ENCODE data around the gene DARS1.
A peak's percentile ranks its signal among the peaks of the same experiment; 100 is the strongest.

DARS1 gene

DNA sequence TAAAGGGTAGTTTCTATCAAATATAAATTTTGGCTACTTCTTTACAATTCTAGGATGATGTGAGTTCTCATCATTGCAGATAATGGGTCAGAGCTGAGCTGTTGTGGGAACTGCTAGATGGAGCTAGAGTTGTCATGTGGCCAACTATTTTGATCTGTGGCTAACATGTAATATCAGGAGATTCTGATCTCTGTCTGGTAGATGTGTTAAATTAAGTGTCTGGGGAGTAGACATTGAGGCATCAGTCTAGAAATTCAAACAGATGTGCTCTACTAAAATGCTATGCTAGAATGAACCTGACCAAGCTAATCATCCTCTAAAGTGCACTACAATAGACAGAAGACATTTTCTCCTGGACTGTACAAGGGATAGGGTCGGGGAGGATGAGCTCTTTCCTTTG is 30.3 kb upstream of the DARS1 start:
- no peak for DNase-seq (ENCODE audit: low spot score)

DNA sequence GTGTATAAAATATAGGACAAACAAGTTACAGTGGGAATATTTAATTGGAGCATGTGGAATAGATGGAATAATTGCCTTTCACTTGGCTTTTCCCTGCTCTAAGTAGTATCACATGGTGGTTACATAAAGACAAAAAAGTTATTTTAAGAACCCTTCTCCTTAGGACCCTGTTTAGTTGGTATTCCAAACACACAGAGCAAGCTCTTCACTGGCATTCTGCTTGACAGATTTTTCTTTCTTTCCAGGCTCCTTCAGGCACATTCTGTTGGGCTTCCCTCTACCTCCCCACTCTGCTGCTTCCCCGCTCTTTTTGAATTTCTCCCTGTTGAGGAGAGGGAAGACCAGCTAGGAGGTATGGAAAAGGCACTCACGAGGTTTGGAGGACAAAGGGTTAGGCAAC is 29.0 kb upstream of the DARS1 start:
- DNase-seq (ENCODE audit: low spot score) = no peak

DNA sequence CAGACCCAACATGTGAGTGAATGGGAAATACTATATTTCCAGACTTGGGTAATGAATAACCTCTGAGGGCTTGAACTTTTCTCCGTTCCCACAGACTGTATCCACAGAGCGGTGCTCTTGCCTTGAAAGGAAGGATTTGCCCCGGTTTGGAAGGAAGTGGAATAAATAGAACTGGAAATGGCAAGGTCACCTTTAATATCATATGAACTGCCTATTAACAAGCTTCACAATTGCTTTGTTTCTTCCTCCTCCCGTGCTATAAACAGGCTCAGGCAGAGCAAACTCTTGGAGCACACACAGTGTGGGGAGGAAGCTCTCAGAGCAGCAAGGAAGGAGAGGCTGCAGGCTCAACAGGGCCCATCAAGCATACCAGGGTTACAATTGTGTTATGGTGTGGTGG is 28.5 kb upstream of the DARS1 start:
- no peak for DNase-seq (ENCODE audit: low spot score)

DNA sequence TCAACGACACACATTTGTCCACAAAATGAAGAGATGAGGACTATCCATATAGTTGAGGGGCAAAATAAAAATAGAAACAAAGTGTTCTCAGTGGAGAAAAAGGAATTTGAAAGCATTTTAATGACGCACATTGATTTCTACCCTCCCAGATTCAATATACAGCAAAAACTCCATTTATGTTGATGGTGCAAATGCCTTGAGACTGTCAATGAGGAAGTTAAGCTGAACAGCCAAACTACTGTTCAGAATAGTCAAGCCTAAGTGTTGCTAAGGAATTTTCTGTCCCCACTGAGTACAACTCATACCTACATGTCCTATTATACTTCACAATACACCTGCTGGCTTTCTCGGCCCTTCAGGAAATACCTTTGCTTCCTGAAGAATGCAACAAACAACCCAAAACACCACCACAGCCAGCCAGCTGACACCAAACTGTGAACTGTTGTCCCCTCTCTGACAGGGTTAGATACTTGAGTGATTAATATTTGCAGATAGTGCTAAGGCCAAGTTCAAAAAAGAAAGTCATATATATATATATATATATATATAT is 27.8 kb upstream of the DARS1 start:
- no peak for DNase-seq (ENCODE audit: low spot score)

DNA sequence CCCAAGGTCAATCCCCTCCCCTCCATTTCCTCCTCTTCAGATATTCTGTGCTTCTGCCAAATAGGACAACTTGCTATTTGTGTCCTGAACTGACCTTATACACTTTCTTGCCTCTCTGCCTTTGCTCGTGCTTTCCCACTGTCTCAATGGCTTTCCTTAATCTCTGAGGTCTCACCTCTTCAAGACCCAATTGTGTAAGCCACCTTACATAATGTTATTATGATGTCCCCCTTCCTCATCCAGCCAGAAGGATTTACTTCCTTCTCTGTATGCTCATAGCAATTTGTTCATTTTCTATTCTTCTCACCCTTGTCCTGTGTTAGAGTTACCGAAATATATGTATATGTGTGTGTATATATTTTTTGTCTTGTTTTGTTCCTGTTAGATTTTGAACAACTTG is 26.9 kb upstream of the DARS1 start:
- DNase-seq (ENCODE audit: low spot score) = no peak

DNA sequence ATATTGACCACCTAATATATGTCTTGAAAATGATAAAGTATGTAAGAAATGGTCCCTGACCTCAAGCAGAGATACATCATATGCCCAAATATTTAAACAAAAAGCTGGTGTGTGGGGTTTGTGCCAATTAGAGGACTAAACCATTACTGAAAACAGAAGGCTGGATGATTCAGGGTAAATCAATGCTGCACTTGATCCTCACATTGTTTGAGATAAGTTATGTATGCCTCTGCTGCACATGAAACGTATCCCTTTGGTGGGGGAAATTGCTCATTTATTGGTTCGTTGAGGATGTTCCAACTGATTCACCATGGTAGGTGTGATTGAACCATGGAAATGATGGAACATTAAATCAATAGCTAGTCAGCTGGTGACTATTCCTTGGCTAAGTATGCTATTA is 24.7 kb upstream of the DARS1 start:
- DNase-seq (ENCODE audit: low spot score) = no peak

DNA sequence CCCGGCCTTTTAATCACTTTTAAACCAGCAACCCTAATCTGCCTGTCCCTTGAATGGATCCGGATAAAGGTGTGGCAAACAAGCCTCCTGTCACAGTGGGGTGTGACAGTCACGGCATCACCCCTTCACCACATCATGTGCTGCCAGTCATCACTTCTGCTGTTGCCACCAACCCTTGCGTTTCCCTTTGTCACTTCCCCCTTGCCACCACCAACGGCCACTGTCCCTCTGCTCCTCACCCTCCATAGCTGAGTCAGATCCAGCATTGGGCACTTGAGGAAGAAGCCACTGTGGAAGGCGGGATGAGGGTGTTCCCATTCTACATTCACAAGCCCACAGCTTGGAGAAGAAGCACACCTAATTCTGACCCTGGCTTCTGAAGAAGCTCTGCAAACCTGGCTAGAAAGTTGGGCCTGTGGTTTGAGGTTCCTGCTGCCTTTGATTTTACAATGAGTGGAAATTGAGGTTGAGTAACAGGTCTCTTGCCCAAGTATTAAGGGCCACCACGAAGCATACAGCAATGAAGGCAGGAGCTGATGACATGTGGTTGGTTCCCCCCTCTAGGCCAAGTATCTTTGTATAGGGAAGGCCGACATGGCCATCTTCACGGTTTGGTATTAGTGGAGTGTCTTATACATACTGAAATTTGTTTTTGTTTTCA is 22.9 kb upstream of the DARS1 start:
- DNase-seq (ENCODE audit: low spot score) = peak; percentile 46

DNA sequence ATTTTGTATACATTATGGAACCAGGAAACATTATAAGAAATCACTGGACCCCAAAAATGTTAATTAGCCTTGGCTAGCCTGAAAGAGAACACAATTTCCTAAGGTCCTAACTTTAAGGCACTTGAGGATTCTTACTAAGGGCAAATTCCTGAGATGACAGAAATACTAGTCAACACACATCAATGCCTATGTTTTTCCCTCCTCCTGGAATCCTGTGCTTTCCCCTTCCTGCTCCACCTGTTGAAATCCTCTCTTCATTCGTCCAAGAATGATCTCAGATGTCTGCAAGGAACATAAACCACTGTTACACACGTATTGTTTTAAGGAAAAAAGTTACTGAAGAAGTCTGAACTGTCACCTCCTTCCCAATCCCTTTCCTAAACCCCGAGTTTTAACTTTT is 21.2 kb upstream of the DARS1 start:
- peak; percentile 56 for DNase-seq (ENCODE audit: low spot score)

DNA sequence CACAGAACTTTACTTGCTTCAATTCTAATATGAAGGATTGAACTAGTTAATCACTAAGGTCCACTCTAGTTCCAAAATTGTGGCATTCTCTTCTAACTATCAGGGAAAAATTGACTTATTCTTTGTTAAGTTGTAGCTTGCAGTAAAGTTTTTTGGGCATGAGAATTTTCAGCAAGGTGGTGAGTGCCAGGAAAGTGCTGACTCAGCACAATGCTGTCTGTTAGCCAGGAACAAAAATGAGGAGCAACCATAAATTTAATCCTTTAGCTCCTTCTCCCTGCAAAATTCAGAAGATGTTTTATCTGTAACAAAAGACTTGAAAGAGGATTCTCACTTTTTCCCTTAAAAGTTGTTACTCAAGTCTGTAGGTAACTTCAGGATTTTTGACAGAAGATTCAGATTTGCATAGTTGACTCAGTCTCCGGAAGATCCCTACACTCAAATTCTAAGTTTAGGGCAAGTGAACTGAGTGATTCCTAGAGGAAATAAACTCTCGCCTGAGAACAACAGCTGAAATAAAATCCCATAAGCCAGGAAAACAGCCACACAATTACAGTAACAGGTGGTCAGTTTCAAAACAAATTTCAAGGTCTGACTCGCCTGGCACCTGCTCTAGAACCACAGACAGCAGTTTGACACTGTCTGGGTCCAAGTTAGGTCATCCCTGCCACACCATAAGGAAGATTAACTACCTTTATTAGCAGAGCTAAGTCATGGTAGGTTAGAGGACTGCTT is 20.2 kb upstream of the DARS1 start:
- no peak for DNase-seq (ENCODE audit: low spot score)

DNA sequence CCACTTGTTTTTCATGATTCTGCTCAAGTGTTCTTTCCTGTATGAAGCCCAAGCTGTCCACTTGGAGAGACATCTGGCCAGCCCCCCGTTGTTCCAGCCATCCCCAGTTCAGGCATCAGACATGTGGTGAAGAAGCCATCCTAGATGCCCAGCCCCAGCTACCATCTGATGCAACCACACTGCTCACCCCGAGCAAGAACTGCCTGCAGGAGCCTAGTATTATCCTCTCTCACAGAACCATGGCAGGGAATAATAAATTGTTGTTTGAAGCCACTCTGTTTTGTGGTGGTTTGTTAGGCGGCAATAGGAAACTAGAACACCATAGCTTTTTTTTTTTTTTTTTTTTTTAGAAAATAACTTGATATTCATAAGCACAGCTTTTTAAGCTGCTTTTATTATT is 19.5 kb upstream of the DARS1 start:
- no peak for DNase-seq (ENCODE audit: low spot score)

DNA sequence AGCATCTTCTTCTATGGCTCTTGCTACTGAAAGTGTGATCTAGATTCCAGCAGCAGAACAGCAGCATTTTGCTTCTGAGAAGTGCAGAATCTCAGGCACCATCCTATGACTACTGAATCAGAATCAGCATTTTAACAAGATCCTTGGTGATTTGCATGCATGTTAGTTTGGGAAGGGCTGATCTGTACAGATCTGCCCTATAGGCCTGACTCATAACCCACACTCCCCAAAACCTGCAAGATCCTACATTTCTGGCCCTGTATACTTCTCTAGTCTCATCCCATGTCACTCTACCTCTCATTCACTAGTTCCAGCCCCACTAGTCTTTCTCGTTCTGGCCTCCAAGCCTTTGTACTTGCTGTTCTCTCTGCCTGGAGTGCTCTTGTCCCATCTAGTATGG is 15.7 kb upstream of the DARS1 start:
- DNase-seq (ENCODE audit: low spot score) = no peak

DNA sequence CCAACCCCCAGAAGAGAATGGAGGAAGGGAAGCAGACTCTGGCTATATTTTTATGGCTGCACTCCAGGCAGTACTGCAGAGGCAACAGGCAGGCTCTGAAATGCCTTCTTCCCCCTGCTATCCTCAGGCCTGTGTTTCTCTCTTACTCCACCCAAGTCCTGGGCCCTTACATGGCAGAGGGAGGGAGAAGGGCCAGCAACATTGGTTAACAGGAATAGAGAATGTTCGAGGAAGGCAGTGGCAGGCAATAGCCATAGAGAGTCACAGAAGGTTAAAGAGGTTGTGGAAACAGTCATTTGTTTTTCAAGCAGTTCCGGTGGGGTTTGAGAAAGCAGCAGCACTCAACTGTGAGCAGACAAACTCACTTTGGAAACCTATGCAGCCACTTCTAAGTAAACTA is 15.1 kb upstream of the DARS1 start:
- no peak for DNase-seq (ENCODE audit: low spot score)

DNA sequence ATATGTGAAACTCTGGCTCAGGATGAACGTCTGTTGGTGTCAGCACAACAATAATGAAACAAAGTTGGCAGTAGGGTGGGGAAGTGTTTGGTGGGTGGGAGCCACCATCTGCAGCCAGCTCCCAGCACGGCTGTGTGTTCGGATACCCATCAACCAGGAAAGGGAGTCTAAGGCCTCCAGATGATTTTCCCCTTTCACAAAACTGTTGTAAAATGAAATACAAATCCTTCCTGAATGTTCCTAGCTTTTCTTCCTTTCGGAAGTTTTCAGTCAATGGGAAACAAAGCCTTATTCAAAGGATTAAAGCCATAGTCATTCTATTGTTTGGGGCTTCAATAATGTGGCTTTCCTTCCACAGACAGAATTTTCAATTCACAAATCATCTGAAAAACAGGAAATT is 14.5 kb upstream of the DARS1 start:
- DNase-seq (ENCODE audit: low spot score) = no peak

DNA sequence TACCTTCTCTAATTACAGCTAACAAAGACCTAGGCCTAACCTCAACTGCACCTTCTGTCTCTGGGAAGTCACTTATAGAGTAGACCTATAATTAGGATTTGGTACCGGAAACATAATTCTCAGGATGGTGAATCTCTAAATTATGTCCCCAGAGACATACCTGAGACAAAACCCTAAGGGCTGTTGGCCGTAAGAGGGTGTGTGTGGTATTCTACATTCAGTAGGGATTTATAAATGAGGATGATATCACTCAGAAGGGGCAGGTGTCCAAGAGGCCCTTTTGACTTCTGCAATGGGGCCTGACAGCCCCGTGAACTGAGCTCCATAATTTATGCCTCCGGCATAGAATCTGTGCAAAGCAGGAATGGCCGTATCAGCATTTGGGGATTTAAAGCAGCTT is 13.5 kb upstream of the DARS1 start:
- DNase-seq (ENCODE audit: low spot score) = no peak

DNA sequence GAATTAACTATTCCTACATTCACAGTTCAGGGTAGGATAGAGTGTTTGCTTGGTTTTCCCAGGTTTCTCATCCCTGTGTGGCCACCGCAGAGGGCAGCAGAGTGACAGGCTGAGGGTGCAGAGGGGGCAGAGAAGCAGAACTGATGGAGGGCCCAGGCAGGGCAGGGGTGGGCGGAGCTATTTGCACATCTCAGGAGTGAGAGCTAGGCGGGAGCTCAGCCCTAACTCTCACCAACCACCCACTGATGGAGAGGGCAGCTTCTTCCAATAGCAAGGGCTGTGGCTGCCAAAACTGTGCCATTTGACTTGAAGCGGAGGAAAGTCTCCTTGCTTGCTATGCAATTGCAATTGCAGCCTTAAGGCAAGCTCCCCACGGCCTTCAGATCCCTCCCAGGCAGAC is 12.0 kb upstream of the DARS1 start:
- no peak for DNase-seq (ENCODE audit: low spot score)

DNA sequence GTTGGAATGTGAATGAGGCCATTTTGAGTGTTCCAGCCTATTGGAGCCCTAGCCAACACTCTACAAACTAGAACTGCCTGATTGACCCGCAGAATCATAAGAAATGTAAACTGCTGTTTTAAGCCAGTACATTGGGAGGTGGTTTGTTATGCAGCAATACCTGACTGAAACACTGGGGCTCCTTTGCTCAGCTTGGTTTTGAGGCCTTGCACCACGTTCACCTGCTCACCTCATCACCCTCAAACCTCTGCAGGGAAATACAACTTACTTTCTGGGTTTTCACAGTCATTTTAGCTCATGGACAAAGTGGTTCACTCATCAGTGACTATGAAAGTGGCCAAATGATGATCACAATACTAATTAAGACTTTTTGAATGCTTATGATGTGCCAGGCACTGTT is 10.9 kb upstream of the DARS1 start:
- DNase-seq (ENCODE audit: low spot score) = no peak

DNA sequence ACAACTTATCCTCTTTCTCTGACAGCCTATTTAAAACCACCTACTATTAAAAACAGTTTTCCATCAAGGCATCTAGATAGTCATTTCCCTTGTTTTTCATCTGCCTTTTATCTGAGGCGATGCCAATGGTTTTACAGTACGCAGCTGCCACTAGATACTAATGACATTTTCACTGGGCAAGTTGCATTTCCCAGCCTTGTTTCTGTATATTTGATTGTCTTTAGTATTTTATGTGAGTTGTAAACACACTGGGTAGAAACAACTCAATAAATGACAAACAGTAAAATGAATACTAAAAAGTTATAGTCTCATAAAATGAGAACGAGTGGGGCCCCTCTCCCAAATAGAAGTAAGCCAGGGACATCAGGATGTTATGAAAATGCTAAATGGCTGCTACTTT is 8.9 kb upstream of the DARS1 start:
- DNase-seq (ENCODE audit: low spot score) = no peak

DNA sequence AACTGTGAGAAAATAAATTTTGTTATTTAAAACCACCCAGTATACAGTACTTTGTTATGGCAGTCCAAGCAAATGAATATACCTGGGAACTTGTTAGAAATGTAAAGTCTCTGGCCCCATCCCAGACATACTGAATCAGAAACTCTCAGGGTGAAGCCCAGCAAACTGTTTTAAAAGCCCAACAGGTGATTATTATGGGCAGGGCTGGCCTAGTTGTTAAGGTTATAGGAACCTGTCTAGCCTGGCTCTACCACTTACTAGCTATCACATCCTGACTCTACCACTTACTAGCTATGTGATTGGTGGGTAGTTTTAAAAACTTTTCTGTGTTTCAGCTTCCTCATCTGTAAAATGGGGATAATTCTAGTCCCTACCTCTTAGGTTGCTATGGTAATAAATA is 8.0 kb upstream of the DARS1 start:
- DNase-seq (ENCODE audit: low spot score) = no peak

DNA sequence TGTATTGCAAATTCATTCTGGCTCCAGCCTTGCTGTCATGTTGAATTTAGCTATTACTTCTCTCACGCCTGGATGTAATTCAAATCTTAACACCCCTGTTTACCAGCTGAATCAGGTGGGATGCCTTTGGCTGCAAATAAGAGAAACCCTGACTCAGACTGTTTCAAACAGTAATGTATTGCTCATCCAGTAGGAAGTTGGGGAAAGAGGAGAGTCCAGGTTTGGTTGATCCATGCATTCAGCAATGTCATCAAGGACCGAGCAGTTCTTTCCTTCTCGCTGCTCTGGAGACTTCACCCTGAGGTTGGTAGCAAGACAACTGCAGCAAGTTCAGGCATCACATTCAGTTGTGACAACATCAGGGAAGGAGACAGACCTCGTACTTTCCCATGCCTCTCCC is 6.4 kb upstream of the DARS1 start:
- no peak for DNase-seq (ENCODE audit: low spot score)

DNA sequence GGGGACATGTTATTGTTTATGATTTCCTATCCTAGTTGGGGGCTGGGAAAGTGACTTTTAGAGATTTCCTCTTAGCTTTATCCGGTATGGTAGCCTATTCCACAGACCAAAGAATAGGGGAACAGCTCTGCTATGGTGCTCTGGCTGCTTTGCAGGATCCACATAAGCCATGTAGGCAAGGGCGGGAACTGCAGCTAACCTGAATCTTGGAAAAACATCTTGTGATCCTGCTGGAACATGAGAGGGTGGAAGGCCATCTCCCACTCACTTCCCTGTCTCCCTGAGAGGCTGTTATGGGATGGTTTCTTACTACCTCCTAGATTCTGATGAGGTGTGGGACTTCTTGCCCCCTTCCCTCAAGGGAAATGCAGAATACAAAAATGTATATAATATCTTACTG is 2.0 kb upstream of the DARS1 start:
- DNase-seq (ENCODE audit: low spot score) = no peak

DNA sequence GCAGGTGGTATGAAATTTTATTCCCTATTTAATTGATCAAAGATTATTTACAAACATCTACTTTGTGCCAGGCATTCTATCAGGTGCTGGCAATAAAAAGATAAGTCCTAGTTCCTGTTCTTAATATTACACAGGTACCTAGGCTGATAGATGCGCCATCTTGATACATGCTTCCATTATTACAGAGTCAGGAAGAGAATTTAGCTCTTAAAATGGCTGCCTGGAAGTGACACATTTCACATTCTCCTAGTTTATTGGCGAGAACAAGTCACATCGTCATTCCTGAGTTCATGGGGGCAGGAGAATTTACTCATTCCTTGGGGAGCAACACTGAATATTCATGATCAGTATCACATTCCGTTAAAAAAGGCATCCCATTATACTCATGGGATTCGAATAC is 1.1 kb upstream of the DARS1 start:
- no peak for DNase-seq (ENCODE audit: low spot score)

DNA sequence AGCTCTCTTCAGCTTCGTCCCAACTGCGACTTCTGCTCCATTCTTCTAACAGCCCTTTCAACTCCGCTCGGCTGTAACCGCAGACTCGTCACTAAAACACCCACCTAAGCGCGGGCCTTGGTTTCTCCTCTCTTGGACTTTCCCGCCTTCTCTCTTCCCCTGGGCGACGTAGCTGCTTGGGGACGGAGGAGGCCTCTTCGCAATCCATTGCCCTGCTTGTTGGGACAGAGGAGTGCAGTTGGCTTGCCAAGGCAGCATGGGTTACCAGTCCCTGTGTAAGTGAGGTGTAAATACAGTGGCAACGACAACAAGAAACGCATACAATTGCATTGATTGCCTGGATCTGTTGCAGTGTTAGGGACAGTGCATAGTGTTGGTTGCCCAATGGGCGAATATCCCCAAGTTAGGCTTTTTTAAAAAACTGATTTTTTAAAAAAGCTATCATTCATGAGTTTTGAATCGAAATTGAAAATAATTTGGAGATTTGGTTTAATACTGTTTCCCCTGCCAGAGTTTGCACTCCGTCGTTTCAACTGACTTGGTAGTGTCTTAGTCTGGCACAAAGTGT is 484 bp upstream of the DARS1 start:
- DNase-seq (ENCODE audit: low spot score) = no peak

DNA sequence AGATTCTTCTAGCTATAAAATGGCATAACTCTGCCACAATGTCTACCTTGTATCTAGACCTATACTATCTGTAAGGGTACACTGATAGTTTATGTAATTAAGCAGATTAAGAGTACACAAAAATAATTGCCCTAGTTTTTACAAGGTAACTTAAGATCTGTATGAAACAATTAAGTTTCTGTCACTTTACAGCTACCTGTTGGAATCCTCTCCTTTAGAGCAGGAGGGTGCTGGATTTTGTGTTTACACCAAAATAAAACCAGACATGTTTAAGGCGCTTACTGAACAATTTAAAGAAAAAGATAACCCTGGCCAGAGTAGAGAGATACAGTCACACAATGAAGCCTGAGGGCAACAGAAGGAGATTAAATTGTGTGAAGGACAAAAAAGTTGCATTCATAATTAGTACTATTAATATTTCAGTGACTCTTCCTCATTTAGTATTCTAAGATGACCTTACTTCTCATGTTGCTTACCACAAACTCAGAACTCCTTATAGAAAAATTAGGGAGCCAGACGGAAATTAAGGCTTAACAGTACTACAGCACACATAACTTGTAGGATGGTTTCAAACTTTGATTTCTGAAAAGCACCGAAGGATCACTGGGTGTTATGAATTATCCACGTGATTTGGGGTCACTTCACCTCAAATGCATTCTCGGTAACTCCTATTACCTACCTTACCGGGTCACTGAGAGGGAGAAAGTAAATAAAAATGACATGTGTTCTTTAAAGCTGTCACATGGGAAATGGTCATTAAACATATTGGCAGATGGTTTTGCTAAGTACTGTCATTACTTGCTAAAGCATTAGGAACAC is 1.0 kb downstream of the DARS1 start:
- DNase-seq (ENCODE audit: low spot score) = no peak

Measured in SW480 (cell line).